Endothelial cell of umbilical vein (primary cell): ENCODE measurements around the gene ELK3. TPM values are rescaled to one million over a fixed set of nuclear protein-coding genes. Genes with fewer than 3 reads are reported as not detected.

ENCODE experiments used
- BruUV-seq: library from RNA; stranded (reverse); fragments of 400-500 nt; replicated peaks from 2 replicates; lab custom pipeline; 2021; lab: Mats Ljungman, UMichigan
- CTCF ChIA-PET: fragments of 300-600, 350-600 bp; sonication (Branson Sonifier 250); formaldehyde crosslinking; loops from one replicate; lab custom pipeline; 2021; ENCODE audit warnings: antibody characterized with exemption, inconsistent platforms; lab: Charles Lee
- POLR2A ChIA-PET: fragments of 300-600, 350-600 bp; sonication (Branson Sonifier 250); formaldehyde crosslinking; loops from one replicate; lab custom pipeline; 2021; ENCODE audit warnings: antibody characterized with exemption, inconsistent platforms; lab: Charles Lee
- DNase-seq: peaks from one replicate; pipeline ENCODE4 v3.0.0-alpha.2; 2011; ENCODE audit warnings: low read depth, low spot score
- FAIRE-seq: peaks from 2 replicates; lab custom pipeline; 2011; peaks lifted over from hg19 to GRCh38; lab: Jason Lieb, UNC
- H2AFZ ChIP-seq: 2 replicates; pipeline ENCODE4 v1.6.0; 2012; ENCODE audit warnings: low read depth, low read length, control low read depth, inconsistent platforms
- H3K27ac ChIP-seq: 2 replicates; pipeline ENCODE4 v1.5.1; 2011; ENCODE audit warnings: low read depth, mild to moderate bottlenecking, control low read depth, low read length, moderate library complexity; ENCODE audit not compliant: insufficient read depth
- H3K27me3 ChIP-seq, 2 experiments: 2 replicates each; pipeline versions ENCODE4 v1.6.0 to v1.6.1; 2011; ENCODE audit warnings: low read length in 2 of 2, mixed read lengths in 1 of 2; ENCODE audit not compliant: control insufficient read depth in 2 of 2, insufficient read depth in 2 of 2
- H3K36me3 ChIP-seq, 2 experiments: 2 replicates in 1 of 2; 3 replicates in 1 of 2; pipeline ENCODE4 v1.5.1; 2011; ENCODE audit warnings: low read length in 2 of 2, mild to moderate bottlenecking in 1 of 2, moderate library complexity in 1 of 2; ENCODE audit not compliant: control insufficient read depth in 2 of 2, insufficient read depth in 2 of 2; ENCODE audit errors: extremely low read depth in 1 of 2
- H3K4me1 ChIP-seq: 3 replicates; pipeline ENCODE4 v1.5.1; 2011; ENCODE audit warnings: mild to moderate bottlenecking, low read length; ENCODE audit not compliant: control insufficient read depth, insufficient read depth; ENCODE audit errors: extremely low read depth
- H3K4me2 ChIP-seq: 2 replicates; pipeline ENCODE4 v1.6.1; 2011; ENCODE audit warnings: low read length, control low read depth, mixed read lengths; ENCODE audit not compliant: insufficient read depth
- H3K4me3 ChIP-seq, 3 experiments: fragments of 200-600 bp in 1 of 3; sonication (generic), shearing (Covaris generic) in 1 of 3; replicated peaks in 1 of 3; 2 replicates each; pipeline ENCODE4 v1.5.1; 2011 to 2016; ENCODE audit warnings: control low read depth in 3 of 3, low read length in 3 of 3, mild to moderate bottlenecking in 2 of 3, inconsistent platforms in 1 of 3, low read depth in 1 of 3, moderate library complexity in 1 of 3; ENCODE audit not compliant: insufficient read depth in 1 of 3
- H3K79me2 ChIP-seq: 2 replicates; pipeline ENCODE4 v1.6.0; 2012; ENCODE audit warnings: low read length, inconsistent platforms; ENCODE audit not compliant: control insufficient read depth, insufficient read depth
- H3K9ac ChIP-seq: replicated peaks from 2 replicates; pipeline ENCODE3; 2011; ENCODE audit warnings: low read length, control low read depth; ENCODE audit not compliant: insufficient read depth; ENCODE audit errors: extremely low read depth
- H3K9me1 ChIP-seq: replicated peaks from 3 replicates; pipeline ENCODE4 v1.6.0; 2011; ENCODE audit warnings: mild to moderate bottlenecking, low read length; ENCODE audit not compliant: control insufficient read depth, insufficient read depth; ENCODE audit errors: extremely low read depth
- H3K9me3 ChIP-seq: replicated peaks from 2 replicates; pipeline ENCODE4 v1.5.1; 2012; ENCODE audit warnings: low read length, inconsistent platforms; ENCODE audit not compliant: control insufficient read depth, insufficient read depth
- H4K20me1 ChIP-seq: replicated peaks from 2 replicates; pipeline ENCODE3; 2011; ENCODE audit warnings: mild to moderate bottlenecking, low read length; ENCODE audit not compliant: control insufficient read depth, insufficient read depth; ENCODE audit errors: extremely low read depth
- EZH2 ChIP-seq: IDR thresholded peaks from 2 replicates; pipeline ENCODE4 v1.6.1; 2012; ENCODE audit warnings: borderline replicate concordance, low read depth, mild to moderate bottlenecking, moderate library complexity, low read length, inconsistent platforms; ENCODE audit not compliant: severe bottlenecking
- GATA2 ChIP-seq: IDR thresholded peaks from 2 replicates; pipeline ENCODE4 v1.7.0; 2011; ENCODE audit warnings: low read depth, mild to moderate bottlenecking, moderate library complexity, mixed read lengths, low read length; ENCODE audit not compliant: insufficient read length, insufficient read depth
- JUN ChIP-seq: IDR thresholded peaks from 2 replicates; pipeline ENCODE4 v1.6.1; 2011; ENCODE audit warnings: borderline replicate concordance, low read depth; ENCODE audit not compliant: insufficient read length, insufficient read depth
- POLR2AphosphoS5 ChIP-seq: IDR thresholded peaks from 2 replicates; pipeline ENCODE4 v1.6.1; 2012; ENCODE audit warnings: low read depth, mild to moderate bottlenecking, control low read depth, low read length, moderate library complexity; ENCODE audit not compliant: insufficient read depth
- dilution Hi-C: fragments of 300-500 bp; cut with MboI; formaldehyde crosslinking; loops from one replicate; pipeline ENCODE4 v1.15.0; 2019; ENCODE audit warnings: low sequenced_read_pairs; ENCODE audit not compliant: extremely low pct_ligation_motif_present
- intact Hi-C: fragments of 100-400 bp; cut with micrococcal nuclease; formaldehyde crosslinking; loops from one replicate; pipeline ENCODE4 v1.10.0; 2022
- polyA plus RNA-seq, 4 experiments: library from polyadenylated mRNA; depleted of rRNA in 3 of 4; stranded (reverse) in 3 of 4; unstranded in 1 of 4; fragments of >200 nt; gene quantifications; 2 replicates each; pipeline versions ENCODE4 v1.2.1 to v1.2.3, GENCODE V29; 2011 to 2012; ENCODE audit warnings: missing spikeins in 1 of 4
- total RNA-seq: library from RNA; stranded (reverse); gene quantifications from 2 replicates; pipeline ENCODE4 v1.2.3, GENCODE V29; 2021
- TF ChIP-seq, protein P1 (sequence below): IDR thresholded peaks from 2 replicates; pipeline ENCODE4 v1.6.1; 2011; ENCODE audit not compliant: insufficient read depth, insufficient read length
- TF ChIP-seq, protein P2 (sequence below), 2 donors: IDR thresholded peaks; 1 replicate in 1 of 2; 2 replicates in 1 of 2; pipeline ENCODE4 v1.5.1; 2011; ENCODE audit warnings: low read length in 2 of 2, mild to moderate bottlenecking in 2 of 2, moderate library complexity in 2 of 2, control low read depth in 1 of 2, inconsistent platforms in 1 of 2, low read depth in 1 of 2; ENCODE audit not compliant: insufficient read depth in 1 of 2; ENCODE audit errors: extremely low read depth in 1 of 2

The ELK3 gene
- total and polyA plus RNA-seq, 2 donors (not counting 3 experiments of a cell fraction or from before 2014, with no cell fraction given) = 64.8 to 132 TPM

DNA sequence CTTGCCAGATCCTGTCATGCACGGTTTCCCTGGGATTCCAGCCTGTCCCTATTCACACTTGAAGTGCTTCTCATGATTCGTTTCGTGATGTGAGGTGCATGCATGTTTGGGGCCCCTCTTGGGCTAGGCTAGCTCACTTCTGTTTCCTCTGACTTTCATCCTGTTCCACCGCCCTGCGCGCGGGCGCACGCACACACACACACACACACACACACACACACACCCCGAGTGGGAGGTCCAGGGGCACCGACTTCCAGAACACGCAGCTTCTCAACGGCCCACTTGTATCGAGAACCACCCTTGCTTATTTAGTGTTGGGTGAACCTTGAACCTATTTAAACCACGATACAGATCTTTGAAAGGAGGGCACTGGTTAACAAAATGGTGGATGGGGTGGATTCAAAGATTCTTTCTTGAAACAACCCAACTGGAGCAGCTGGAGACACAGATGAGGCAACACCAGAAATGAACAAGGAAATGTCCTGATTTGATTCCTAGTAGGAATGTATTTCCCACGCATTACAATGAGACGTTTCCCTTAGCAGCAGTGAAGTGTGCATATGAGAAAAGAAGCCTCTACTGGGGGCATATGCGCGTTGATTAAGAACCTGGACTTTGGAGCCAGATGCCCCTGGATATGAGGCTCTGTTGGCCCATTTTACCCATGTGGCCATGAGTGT is 16.3 kb downstream of the ELK3 start:
- DNase-seq = peak; percentile 50
- Histone ChIP-seq H3K4me3 (no peak overlapping the region), H3K36me3 (peaks cover 3 to 14% of the 10 kb centered on the region in 2 experiments), H3K4me1 (peaks cover 98% of the 10 kb centered on the region), H2AFZ (no peak overlapping the region), H3K9me3 (no peaks in the 10 kb centered on the region), H3K9me1 (no peaks in the 10 kb centered on the region), H3K27me3 (no peaks in the 10 kb centered on the region), H3K79me2 (peaks cover 100% of the 10 kb centered on the region), H3K27ac (peak overlapping the region; percentile 82), H4K20me1 (peaks cover 5% of the 10 kb centered on the region), H3K4me2 (peak overlapping the region; percentile 90), H3K9ac (peak overlapping the region; percentile 62)
- no peak for TF ChIP-seq GATA2
- TF ChIP-seq, protein P1, sequence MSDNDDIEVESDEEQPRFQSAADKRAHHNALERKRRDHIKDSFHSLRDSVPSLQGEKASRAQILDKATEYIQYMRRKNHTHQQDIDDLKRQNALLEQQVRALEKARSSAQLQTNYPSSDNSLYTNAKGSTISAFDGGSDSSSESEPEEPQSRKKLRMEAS = no peak
- TF ChIP-seq EZH2 = no peak
- TF ChIP-seq JUN = no peak
- TF ChIP-seq POLR2AphosphoS5 = no peak
- TF ChIP-seq, protein P2, sequence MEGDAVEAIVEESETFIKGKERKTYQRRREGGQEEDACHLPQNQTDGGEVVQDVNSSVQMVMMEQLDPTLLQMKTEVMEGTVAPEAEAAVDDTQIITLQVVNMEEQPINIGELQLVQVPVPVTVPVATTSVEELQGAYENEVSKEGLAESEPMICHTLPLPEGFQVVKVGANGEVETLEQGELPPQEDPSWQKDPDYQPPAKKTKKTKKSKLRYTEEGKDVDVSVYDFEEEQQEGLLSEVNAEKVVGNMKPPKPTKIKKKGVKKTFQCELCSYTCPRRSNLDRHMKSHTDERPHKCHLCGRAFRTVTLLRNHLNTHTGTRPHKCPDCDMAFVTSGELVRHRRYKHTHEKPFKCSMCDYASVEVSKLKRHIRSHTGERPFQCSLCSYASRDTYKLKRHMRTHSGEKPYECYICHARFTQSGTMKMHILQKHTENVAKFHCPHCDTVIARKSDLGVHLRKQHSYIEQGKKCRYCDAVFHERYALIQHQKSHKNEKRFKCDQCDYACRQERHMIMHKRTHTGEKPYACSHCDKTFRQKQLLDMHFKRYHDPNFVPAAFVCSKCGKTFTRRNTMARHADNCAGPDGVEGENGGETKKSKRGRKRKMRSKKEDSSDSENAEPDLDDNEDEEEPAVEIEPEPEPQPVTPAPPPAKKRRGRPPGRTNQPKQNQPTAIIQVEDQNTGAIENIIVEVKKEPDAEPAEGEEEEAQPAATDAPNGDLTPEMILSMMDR (IDR thresholded peaks at IDR 0.05; ENCODE audit: extremely low read depth in 1 of 2, insufficient read depth in 1 of 2, low read depth in 1 of 2, low read length in 2 of 2) = no peak
- no peak for FAIRE-seq
- dilution Hi-C loops (no loop called here), intact Hi-C loops (no loop called here)
- POLR2A ChIA-PET = interaction anchor here (0.8 to 1.3 kb wide), 3 partner anchors 15 to 140 kb away, joined by 3 to 5 read pairs (median 3); no protein-coding TSS in a partner anchor
- CTCF ChIA-PET = interaction anchor here (1.1 to 2.6 kb wide), 10 partner anchors 13 to 306 kb away, joined by 3 to 8 read pairs (median 4); no protein-coding TSS in a partner anchor
- no TSS peak for BruUV-seq
